ENCODE results near the gene CDH8.

The CDH8 gene

DNA sequence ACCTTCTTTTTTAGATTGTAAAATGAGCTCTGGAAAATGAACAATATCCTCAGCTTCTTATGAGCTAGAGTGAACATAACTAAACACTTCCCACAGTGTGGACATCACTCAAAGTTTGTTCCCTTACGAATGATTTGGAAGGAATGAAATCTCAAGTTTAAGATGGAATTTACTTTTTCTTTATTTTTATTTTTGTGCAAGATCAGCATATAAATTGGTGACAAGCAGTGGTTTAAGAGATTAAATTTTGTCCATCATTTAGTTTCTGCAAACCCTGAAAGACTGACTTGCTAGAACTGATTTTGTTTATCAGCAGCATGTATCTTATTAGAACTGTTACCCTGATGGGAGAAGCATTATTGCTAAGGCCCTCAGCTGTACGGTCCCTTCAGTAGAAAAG, 420.1 kb downstream of the CDH8 start:
- DNase-seq (ENCODE audit: low read depth in 2 of 2), result no peak

DNA sequence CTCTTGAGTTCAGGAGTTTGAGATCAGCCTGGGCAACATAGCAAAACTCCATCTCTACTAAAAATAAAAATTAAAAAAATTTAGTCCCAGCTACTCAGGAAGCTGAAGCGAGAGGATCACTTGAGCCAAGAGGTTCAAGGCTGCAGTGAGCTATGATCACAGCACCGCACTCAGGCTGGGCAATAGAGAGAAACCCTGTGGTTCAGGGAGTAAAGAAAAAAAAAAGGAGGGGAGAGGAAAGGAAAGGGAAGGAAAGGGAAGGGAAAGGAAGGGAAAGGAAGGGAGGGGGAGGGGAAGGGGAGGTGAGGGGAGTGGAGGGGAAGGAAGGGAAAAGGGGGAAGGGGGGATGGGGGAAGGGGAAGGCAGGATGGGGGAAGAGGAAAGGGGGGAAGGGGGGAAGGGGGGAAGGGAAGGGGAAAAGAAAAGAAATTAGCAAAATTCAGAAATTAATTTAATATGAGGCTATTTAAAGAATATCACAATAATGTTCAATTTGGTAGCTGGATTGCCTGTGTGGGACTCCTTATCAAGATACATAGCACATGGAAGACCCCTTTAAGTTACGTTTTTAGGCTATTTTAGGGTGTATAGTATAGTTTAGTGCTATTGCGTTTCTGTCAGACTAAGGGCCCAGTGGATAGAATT, 424.3 kb downstream of the CDH8 start:
- no peak for DNase-seq (ENCODE audit: low read depth in 2 of 2)

DNA sequence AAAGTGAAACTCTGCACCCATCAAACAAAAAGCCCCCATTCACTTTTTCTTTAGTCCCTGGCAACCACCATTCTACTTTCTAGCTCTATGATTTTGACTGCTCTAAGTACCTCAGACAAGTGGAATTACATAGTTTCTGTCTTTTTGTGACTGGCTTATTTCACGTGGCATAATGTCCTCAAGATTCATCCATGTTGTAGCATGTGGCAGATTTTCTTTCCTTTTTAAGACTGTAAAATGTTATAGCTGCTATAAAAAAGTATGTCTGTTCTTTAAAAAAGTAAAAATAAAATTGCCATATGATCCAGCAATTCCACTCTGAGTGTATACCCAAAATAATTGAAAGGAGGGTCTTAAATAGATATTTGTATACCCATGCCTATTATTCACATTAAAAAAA, 429.7 kb downstream of the CDH8 start:
- DNase-seq (ENCODE audit: low read depth in 2 of 2), result no peak

Measured in stimulated activated CD8-positive, alpha-beta memory T cell treated with anti-CD3 and anti-CD28 coated beads, Interleukin-7, amount 100 ng/mL, for 4 hours (primary cell).